WTC11 (cell line): ENCODE data around the gene AFF3.

ENCODE experiments used
- CTCF ChIP-seq: fragments of 200-600 bp; IDR thresholded peaks from 2 replicates; pipeline ENCODE4 v1.8.0; 2022; ENCODE audit warnings: antibody characterized with exemption
- ZBTB21 ChIP-seq: sonication (generic); formaldehyde crosslinking; IDR thresholded peaks from 2 replicates; pipeline ENCODE4 v1.8.1; 2023; ENCODE audit warnings: mild to moderate bottlenecking, missing genetic modification reagents, borderline replicate concordance

GRCh38 chr2:99600981-99601651 lies 541.3 kb downstream of the AFF3 start:
- TF ChIP-seq CTCF (no peak), ZBTB21 (CRISPR knock-in tag) (no peak)
